Measurements from ENCODE around the gene GSS. TPM values are rescaled to one million over a fixed set of nuclear protein-coding genes. Genes with fewer than 3 reads are reported as not detected.
"Not testable (repeated sequence)": the region's sequence is repeated elsewhere in the genome, so short reads cannot be mapped to it uniquely, and the experiment has no call there.

Gene GSS
- total and polyA plus RNA-seq, 4 experiments from 2014 or later = 32.2 to 43.3 (median 39.8) TPM

GRCh38 chr20:34916774-34917354, 38.7 kb downstream of the GSS start:
- Histone ChIP-seq H3K4me1 (ENCODE audit: insufficient read depth, low read length) (peaks cover 22% of the 10 kb centered on the region), H3K36me3 (ENCODE audit: insufficient read depth, low read length) (no peaks in the 10 kb centered on the region), H3K9me3 (ENCODE audit: control insufficient read depth in 1 of 2, low read length in 2 of 2) (no peaks in the 10 kb centered on the region), H3K27me3 (ENCODE audit: insufficient read depth, low read length) (no peaks in the 10 kb centered on the region), H3K27ac (ENCODE audit: low read depth, low read length) (no peak overlapping the region), H3K4me3 (ENCODE audit: low read length in 2 of 2) (no peak overlapping the region)
- Mint-ChIP-seq H3K27me3 (no peaks in the 10 kb centered on the region), H3K36me3 (peaks cover 5 to 20% of the 10 kb centered on the region in 2 donors), H3K27ac (peak overlapping the region in 2 of 7 donors; percentile 7 to 71), H3K4me3 (peak overlapping the region in 1 of 8 donors; percentile 6), H3K4me1 (peaks cover 10 to 34% (median 23%) of the 10 kb centered on the region in 4 donors), H3K9me3 (no peaks in the 10 kb centered on the region)
- CTCF ChIA-PET (ENCODE audit: partially characterized antibody) = interaction anchor here (0.6 kb wide), 1 partner anchor 13 kb away, joined by 3 read pairs; no protein-coding TSS in a partner anchor
- no peak for DNase-seq
- POLR2A ChIA-PET (ENCODE audit: partially characterized antibody) = interaction anchor here (1.9 kb wide), 1 partner anchor 41 kb away, joined by 4 read pairs; the partner anchor contains the start of gene ACSS2
- intact Hi-C loops (cut with micrococcal nuclease) = no loop called here

GRCh38 chr20:34915749-34916455, 39.7 kb downstream of the GSS start:
- Histone ChIP-seq H3K4me3 (ENCODE audit: low read length in 2 of 2) (no peak overlapping the region), H3K27me3 (ENCODE audit: insufficient read depth, low read length) (no peaks in the 10 kb centered on the region), H3K27ac (ENCODE audit: low read depth, low read length) (no peak overlapping the region), H3K4me1 (ENCODE audit: insufficient read depth, low read length) (peaks cover 22% of the 10 kb centered on the region), H3K9me3 (ENCODE audit: control insufficient read depth in 1 of 2, low read length in 2 of 2) (no peaks in the 10 kb centered on the region), H3K36me3 (ENCODE audit: insufficient read depth, low read length) (no peaks in the 10 kb centered on the region)
- H3K9me3 Mint-ChIP-seq = no peaks in the 10 kb centered on the region
- CTCF ChIA-PET (ENCODE audit: partially characterized antibody) = interaction anchor here (0.6 kb wide), 1 partner anchor 12 kb away, joined by 3 read pairs; no protein-coding TSS in a partner anchor
- DNase-seq = no peak
- H3K27me3 Mint-ChIP-seq = no peaks in the 10 kb centered on the region
- no peak overlapping the region for H3K4me3 Mint-ChIP-seq
- peak overlapping the region in 1 of 7 donors; percentile 60 for H3K27ac Mint-ChIP-seq
- peaks cover 2 to 15% of the 10 kb centered on the region in 2 donors for H3K36me3 Mint-ChIP-seq
- POLR2A ChIA-PET (ENCODE audit: partially characterized antibody) = interaction anchor here (1.9 kb wide), 1 partner anchor 40 kb away, joined by 4 read pairs; the partner anchor contains the start of gene ACSS2
- peaks cover 10 to 34% (median 23%) of the 10 kb centered on the region in 4 donors for H3K4me1 Mint-ChIP-seq
- intact Hi-C loops (cut with micrococcal nuclease) = no loop called here

DNA sequence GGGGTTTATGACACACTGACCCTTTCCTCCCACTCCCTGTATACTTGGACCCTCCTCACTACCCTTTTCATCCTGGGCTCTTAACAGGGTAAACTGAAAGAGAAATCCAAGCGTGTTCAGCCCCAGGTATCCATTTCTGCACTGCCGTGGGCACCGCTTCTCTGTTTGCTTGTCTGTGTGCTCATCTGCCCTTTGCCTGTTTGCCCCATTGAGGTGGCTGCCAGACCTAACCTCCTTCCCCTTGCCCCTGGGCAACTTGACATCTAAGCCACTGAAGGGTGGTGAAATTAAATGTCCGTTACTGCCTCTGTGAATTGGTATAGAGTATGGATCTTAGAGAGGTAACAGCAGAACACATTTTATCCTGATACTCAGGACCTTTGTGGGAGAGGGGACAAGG, 40.5 kb downstream of the GSS start:
- Mint-ChIP-seq H3K4me3 (no peak overlapping the region), H3K27me3 (no peaks in the 10 kb centered on the region), H3K36me3 (peaks cover under 1 to 9% of the 10 kb centered on the region in 2 donors), H3K4me1 (peaks cover 10 to 34% (median 23%) of the 10 kb centered on the region in 4 donors), H3K27ac (peak overlapping the region in 2 of 7 donors; percentile 18 to 48), H3K9me3 (no peaks in the 10 kb centered on the region)
- Histone ChIP-seq H3K36me3 (ENCODE audit: insufficient read depth, low read length) (no peaks in the 10 kb centered on the region), H3K4me3 (ENCODE audit: low read length in 2 of 2) (no peak overlapping the region), H3K4me1 (ENCODE audit: insufficient read depth, low read length) (peaks cover 22% of the 10 kb centered on the region), H3K27ac (ENCODE audit: low read depth, low read length) (no peak overlapping the region), H3K27me3 (ENCODE audit: insufficient read depth, low read length) (no peaks in the 10 kb centered on the region), H3K9me3 (ENCODE audit: control insufficient read depth in 1 of 2, low read length in 2 of 2) (no peaks in the 10 kb centered on the region)
- intact Hi-C loops (cut with micrococcal nuclease) = no loop called here
- POLR2A ChIA-PET (ENCODE audit: partially characterized antibody) = interaction anchor here (1.9 kb wide), 1 partner anchor 39 kb away, joined by 4 read pairs; the partner anchor contains the start of gene ACSS2
- CTCF ChIA-PET (ENCODE audit: partially characterized antibody) = no interaction called here
- no peak for DNase-seq

DNA sequence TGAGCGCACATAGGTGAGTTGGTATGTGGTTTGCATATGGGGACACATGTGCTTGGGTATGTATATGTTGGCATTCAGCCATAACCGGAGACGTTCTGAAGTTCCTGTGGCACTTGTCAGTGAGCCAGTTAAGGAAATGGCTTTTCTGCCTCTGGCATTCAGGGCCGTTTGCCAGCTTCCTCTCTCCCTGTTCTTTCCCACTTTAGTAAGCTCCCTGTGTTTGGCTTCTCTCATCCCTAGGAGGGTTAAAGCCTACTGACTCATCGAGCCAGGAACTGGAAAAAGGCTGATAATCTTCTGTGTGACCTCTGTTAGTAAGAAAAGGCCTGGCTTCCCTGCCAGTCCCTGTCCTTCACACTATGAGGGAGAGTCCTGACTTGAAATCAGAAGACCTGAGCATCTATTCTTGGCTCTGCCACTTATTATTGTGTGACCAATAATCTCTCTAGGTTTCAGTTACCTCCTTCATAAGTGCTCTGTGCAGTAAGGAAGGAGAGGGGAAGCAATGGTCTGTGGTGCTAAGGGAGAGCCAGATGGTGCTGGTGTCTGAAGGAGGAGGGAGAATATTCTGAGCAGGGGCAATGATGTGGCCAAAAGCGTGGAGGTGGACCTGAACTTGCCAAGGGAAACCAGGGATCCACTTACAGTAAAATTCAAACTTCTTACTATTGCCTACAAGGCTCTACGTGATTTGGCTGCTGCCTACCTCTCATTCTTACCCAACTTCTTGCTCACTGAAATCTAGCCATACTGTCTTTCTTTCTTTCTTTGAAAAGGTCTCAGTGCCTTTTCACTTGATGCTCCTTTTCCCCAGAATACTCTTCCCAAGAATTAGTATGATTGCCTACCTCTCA, 47.8 kb downstream of the GSS start:
- Histone ChIP-seq H3K4me3 (ENCODE audit: low read length in 2 of 2) (no peak overlapping the region), H3K4me1 (ENCODE audit: insufficient read depth, low read length) (peaks cover 7% of the 10 kb centered on the region), H3K36me3 (ENCODE audit: insufficient read depth, low read length) (no peaks in the 10 kb centered on the region), H3K9me3 (ENCODE audit: control insufficient read depth in 1 of 2, low read length in 2 of 2) (no peaks in the 10 kb centered on the region), H3K27ac (ENCODE audit: low read depth, low read length) (no peak overlapping the region), H3K27me3 (ENCODE audit: insufficient read depth, low read length) (no peaks in the 10 kb centered on the region)
- H3K27me3 Mint-ChIP-seq = no peaks in the 10 kb centered on the region
- H3K27ac Mint-ChIP-seq = no peak overlapping the region
- intact Hi-C loops (cut with micrococcal nuclease) = no loop called here
- no peaks in the 10 kb centered on the region for H3K9me3 Mint-ChIP-seq
- POLR2A ChIA-PET (ENCODE audit: partially characterized antibody) = no interaction called here
- CTCF ChIA-PET (ENCODE audit: partially characterized antibody) = no interaction called here
- H3K4me1 Mint-ChIP-seq = peaks cover 2 to 19% (median 8%) of the 10 kb centered on the region in 4 donors
- no peak for DNase-seq
- H3K36me3 Mint-ChIP-seq = no peaks in the 10 kb centered on the region
- no peak overlapping the region for H3K4me3 Mint-ChIP-seq

DNA sequence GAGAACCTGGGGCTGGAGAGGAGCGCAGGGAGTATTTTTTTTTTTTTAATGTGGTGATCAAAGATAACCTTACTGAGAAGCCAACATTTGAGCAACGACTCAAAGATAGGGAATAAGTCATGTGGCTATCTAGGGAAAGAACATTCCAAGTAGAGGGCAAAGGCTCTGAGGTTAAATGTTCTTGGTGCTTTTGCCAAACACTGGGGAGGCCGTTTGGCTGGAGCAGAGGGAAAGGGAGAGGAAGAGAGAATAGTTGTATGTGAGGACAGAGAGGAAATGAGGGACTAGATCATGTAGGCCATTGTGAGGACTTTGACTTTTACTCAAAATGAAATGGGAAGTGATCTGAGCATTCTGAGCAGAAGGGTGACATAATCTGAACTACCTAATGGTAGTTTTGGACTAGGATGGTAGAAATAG, 51.4 kb downstream of the GSS start:
- Mint-ChIP-seq H3K27me3 (no peaks in the 10 kb centered on the region), H3K4me1 (peaks cover 4 to 19% (median 9%) of the 10 kb centered on the region in 4 donors), H3K36me3 (peaks cover 0 to 4% of the 10 kb centered on the region in 2 donors), H3K4me3 (no peak overlapping the region), H3K27ac (no peak overlapping the region), H3K9me3 (no peaks in the 10 kb centered on the region)
- peaks cover 7% of the 10 kb centered on the region for H3K4me1 ChIP-seq (ENCODE audit: insufficient read depth, low read length)
- CTCF ChIA-PET (ENCODE audit: partially characterized antibody) = interaction anchor here (0.7 kb wide), 2 partner anchors 12 to 618 kb away, joined by 3 read pairs; no protein-coding TSS in a partner anchor
- POLR2A ChIA-PET (ENCODE audit: partially characterized antibody) = no interaction called here
- no peak for DNase-seq
- no peaks in the 10 kb centered on the region for H3K36me3 ChIP-seq (ENCODE audit: insufficient read depth, low read length)
- intact Hi-C loops (cut with micrococcal nuclease) = no loop called here
- H3K27ac ChIP-seq (ENCODE audit: low read depth, low read length) = no peak overlapping the region
- no peaks in the 10 kb centered on the region for H3K9me3 ChIP-seq (ENCODE audit: control insufficient read depth in 1 of 2, low read length in 2 of 2)
- H3K4me3 ChIP-seq (ENCODE audit: low read length in 2 of 2) = no peak overlapping the region
- no peaks in the 10 kb centered on the region for H3K27me3 ChIP-seq (ENCODE audit: insufficient read depth, low read length)

DNA sequence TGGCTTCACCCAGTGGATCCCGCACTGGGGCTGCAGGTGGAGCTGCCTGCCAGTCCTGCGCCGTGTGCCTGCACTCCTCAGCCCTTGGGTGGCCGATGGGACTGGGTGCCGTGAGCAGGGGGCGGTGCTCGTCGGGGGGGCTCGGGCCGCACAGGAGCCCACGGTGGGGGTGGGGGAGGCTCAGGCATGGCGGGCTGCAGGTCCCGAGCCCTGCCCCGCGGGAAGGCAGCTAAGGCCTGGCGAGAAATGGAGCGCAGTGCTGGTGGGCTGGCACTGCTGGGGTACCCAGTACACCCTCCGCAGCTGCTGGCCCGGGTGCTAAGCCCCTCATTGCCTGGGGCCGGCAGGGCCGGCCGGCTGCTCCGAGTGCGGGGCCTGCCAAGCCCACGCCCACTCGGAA, 56.9 kb downstream of the GSS start:
- H3K27ac ChIP-seq (ENCODE audit: low read depth, low read length); CTCF ChIA-PET (ENCODE audit: partially characterized antibody); intact Hi-C loops (cut with micrococcal nuclease); H3K4me1 Mint-ChIP-seq; POLR2A ChIA-PET (ENCODE audit: partially characterized antibody); DNase-seq; H3K27me3 Mint-ChIP-seq; H3K4me3 ChIP-seq (ENCODE audit: low read length in 2 of 2); H3K4me1 ChIP-seq (ENCODE audit: insufficient read depth, low read length); H3K9me3 Mint-ChIP-seq; H3K36me3 Mint-ChIP-seq; H3K9me3 ChIP-seq (ENCODE audit: control insufficient read depth in 1 of 2, low read length in 2 of 2); H3K4me3 Mint-ChIP-seq; H3K27me3 ChIP-seq (ENCODE audit: insufficient read depth, low read length); H3K27ac Mint-ChIP-seq; H3K36me3 ChIP-seq (ENCODE audit: insufficient read depth, low read length): not testable (repeated sequence)

DNA sequence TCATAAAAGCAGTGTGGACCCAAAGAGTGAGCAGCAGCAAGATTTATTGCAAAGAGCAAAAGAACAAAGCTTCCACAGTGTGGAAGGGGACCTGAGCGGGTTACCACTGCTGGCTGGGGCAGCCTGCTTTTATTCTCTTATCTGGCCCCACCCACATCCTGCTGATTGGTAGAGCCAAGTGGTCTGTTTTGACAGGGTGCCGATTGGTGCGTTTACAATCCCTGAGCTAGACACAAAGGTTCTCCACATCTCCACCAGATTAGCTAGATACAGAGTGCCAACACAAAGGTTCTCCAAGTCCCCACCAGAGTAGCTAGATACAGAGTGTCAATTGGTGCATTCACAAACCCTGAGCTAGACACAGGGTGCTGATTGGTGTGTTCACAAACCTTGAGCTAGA, 57.5 kb downstream of the GSS start:
- not testable (repeated sequence) for H3K4me3 Mint-ChIP-seq, H3K9me3 Mint-ChIP-seq

More for the DNA sequence above, 57.5 kb downstream of the GSS start:
- H3K4me1 ChIP-seq (ENCODE audit: insufficient read depth, low read length); CTCF ChIA-PET (ENCODE audit: partially characterized antibody); DNase-seq; H3K4me1 Mint-ChIP-seq; POLR2A ChIA-PET (ENCODE audit: partially characterized antibody); H3K4me3 ChIP-seq (ENCODE audit: low read length in 2 of 2); H3K9me3 ChIP-seq (ENCODE audit: control insufficient read depth in 1 of 2, low read length in 2 of 2); H3K27me3 Mint-ChIP-seq; H3K27ac Mint-ChIP-seq; H3K36me3 Mint-ChIP-seq; H3K27me3 ChIP-seq (ENCODE audit: insufficient read depth, low read length); H3K27ac ChIP-seq (ENCODE audit: low read depth, low read length); H3K36me3 ChIP-seq (ENCODE audit: insufficient read depth, low read length); intact Hi-C loops (cut with micrococcal nuclease): not testable (repeated sequence)
